ENCODE measurements around the gene DIS3L. TPM values are rescaled to one million over a fixed set of nuclear protein-coding genes. Genes with fewer than 3 reads are reported as not detected.

The DIS3L gene
- total RNA-seq, 4 donors from 2014 or later: 24.4 to 60.8 (median 42.1) TPM

DNA sequence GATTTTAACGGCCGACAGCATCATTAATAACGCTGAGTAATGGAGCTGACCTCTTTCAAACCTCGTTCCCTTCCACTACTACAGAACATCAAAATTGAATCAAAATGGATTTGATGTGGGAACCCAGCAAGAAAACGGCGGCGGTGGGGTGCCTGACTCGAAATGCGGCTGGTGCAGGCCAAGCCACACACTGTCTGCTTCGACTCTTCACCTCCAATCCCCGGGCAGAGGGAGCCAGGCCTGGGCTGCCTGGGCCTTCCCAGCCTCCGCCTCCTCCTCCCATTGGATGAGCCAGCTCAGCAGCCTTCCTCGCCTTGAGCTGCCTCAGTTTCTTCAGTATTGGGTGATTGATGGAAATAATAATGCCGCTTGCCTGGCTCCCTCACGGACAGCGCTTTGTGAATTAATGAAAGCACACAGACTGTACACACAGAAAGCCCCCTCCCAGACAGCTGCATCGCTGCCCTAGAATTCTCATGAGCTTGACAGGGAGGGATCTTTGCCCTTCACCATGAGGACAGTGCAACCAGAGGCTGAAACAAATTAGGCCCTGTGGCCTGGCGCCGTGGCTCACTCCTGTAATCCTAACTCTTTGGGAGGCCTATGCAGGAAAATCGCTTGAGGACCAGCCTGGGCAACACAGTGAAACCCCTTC, 28.4 kb upstream of the DIS3L start:
- ATAC-seq (ENCODE audit: low FRiP score) (no peak), DNase-seq (ENCODE audit: low spot score) (no peak)
- TF ChIP-seq CTCF (IDR thresholded peaks at IDR 0.05): no peak

GRCh38 chr15:66269326-66270090, 23.9 kb upstream of the DIS3L start:
- DNase-seq (ENCODE audit: low spot score): no peak
- ATAC-seq (ENCODE audit: low FRiP score): no peak
- TF ChIP-seq CTCF (IDR thresholded peaks at IDR 0.05): no peak

- no peak for DNase-seq (ENCODE audit: low spot score)
- ATAC-seq (ENCODE audit: low FRiP score): no peak
- no peak for TF ChIP-seq CTCF (IDR thresholded peaks at IDR 0.05)
Observed at GRCh38 chr15:66270932-66271331, 22.4 kb upstream of the DIS3L start.

GRCh38 chr15:66275352-66275751, 18.0 kb upstream of the DIS3L start:
- ATAC-seq (ENCODE audit: low FRiP score): no peak
- no peak for DNase-seq (ENCODE audit: low spot score)
- TF ChIP-seq CTCF (IDR thresholded peaks at IDR 0.05): no peak

DNA sequence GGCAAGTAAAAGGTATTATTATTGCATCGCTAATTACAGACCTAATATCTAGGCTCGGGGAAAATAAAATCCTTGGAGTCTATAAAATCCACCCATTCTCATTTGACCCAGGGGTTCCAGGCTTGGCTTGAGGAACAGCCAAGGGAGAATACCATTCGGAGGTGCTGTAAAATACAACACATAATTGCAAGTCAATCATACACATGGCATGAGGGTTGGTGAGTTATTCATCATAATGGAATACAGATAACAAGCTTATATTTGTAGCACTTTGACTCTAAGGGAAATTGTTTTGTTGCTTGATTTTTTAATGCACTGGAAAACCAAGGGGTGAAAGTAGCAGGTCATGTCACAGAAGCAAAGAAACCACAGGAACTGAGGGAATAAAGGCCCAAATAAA, 16.8 kb upstream of the DIS3L start:
- ATAC-seq (ENCODE audit: low FRiP score): no peak
- TF ChIP-seq CTCF (IDR thresholded peaks at IDR 0.05): no peak
- DNase-seq (ENCODE audit: low spot score): no peak

DNA sequence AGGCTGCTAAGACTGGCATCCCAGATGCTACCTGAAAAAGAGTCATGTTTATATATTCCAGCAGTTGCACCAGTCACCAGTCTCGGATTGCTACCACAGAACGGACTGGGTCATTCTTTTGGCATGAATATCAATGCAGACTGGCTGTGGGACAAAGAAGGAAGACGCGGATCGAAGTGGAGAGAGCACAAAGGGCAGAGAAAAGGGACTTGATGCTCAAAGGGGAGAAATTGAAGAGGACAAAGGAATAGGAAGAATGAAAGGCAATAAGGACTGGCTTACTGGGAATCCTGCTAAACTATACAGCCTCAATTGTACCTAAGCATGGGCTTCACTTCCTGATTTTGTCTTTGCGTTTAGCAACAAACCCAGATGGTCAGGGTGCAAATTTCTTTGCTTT, 15.3 kb upstream of the DIS3L start:
- ATAC-seq (ENCODE audit: low FRiP score): no peak
- TF ChIP-seq CTCF (IDR thresholded peaks at IDR 0.05): no peak
- no peak for DNase-seq (ENCODE audit: low spot score)

- TF ChIP-seq CTCF (IDR thresholded peaks at IDR 0.05): no peak
- DNase-seq (ENCODE audit: low spot score) (no peak), ATAC-seq (ENCODE audit: low FRiP score) (no peak)
Observed at GRCh38 chr15:66278671-66279070, 14.7 kb upstream of the DIS3L start.
